ENCODE measurements around the gene RAC2.

The RAC2 gene

DNA sequence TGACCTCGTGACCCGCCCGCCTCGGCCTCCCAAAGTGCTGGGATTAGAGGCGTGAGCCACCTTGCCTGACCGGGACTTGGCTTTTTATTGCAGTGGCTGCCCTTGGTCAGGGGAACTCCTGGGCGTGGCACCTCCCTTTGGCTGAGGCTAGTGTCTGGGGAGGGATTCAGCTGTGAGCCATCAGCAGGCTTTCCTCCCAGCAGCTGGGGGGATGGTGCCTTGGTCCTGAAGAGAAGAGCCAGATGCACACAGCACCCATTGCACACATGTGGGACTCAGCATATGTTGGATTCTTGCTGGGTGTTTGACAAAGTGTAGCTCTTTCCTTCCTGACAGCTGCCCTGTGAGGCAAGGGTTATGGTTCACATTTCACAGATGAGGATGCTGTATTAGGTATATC is 46.7 kb upstream of the RAC2 start:
- Histone ChIP-seq H2AFZ (no peak overlapping the region), H3K27me3 (ENCODE audit: control insufficient read depth, insufficient read depth, low read length) (no peaks in the 10 kb centered on the region), H3K9ac (no peak overlapping the region), H3K4me3 (ENCODE audit: low read depth, low read length) (no peak overlapping the region), H3K9me3 (ENCODE audit: control insufficient read depth, low read length) (no peaks in the 10 kb centered on the region), H3K4me1 (no peaks in the 10 kb centered on the region), H3K27ac (no peak overlapping the region), H3K79me2 (no peaks in the 10 kb centered on the region), H3K4me2 (ENCODE audit: low read length) (no peak overlapping the region), H3K36me3 (ENCODE audit: control insufficient read depth, insufficient read depth, low read length) (no peaks in the 10 kb centered on the region)
- TF ChIP-seq, protein P1, sequence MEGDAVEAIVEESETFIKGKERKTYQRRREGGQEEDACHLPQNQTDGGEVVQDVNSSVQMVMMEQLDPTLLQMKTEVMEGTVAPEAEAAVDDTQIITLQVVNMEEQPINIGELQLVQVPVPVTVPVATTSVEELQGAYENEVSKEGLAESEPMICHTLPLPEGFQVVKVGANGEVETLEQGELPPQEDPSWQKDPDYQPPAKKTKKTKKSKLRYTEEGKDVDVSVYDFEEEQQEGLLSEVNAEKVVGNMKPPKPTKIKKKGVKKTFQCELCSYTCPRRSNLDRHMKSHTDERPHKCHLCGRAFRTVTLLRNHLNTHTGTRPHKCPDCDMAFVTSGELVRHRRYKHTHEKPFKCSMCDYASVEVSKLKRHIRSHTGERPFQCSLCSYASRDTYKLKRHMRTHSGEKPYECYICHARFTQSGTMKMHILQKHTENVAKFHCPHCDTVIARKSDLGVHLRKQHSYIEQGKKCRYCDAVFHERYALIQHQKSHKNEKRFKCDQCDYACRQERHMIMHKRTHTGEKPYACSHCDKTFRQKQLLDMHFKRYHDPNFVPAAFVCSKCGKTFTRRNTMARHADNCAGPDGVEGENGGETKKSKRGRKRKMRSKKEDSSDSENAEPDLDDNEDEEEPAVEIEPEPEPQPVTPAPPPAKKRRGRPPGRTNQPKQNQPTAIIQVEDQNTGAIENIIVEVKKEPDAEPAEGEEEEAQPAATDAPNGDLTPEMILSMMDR (IDR thresholded peaks at IDR 0.05): no peak

DNA sequence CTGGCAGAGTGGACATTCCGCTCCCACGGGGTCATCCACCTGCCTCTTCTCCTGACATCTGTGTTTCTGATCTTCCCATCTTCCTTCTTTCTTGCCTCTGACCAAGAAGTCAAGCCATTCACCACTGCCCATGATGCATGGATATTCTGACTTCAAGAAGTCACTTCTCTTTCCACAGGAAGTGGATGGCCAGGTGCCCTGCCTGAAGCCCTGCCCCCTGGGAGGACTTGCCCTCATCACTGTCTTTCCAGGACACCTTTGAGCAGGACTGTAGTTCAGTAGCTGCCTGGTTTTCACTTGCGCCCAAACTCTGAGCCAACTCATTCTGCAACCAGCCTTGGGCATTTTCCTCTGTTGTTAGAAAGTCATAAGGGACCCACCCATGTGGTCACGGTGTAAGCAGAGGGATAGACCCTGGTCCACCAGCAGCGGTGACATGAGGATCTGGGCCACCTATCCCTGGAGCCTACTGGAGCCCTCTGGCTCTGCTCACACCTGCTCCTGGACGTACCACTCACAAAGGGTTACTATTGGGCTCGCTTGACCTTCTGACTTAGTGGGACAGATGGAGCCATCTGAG is 45.2 kb upstream of the RAC2 start:
- TF ChIP-seq, protein P1 (IDR thresholded peaks at IDR 0.05): no peak
- Histone ChIP-seq H3K9ac (no peak overlapping the region), H3K9me3 (ENCODE audit: control insufficient read depth, low read length) (no peaks in the 10 kb centered on the region), H3K27ac (no peak overlapping the region), H3K4me2 (ENCODE audit: low read length) (no peak overlapping the region), H3K4me1 (no peaks in the 10 kb centered on the region), H3K79me2 (no peaks in the 10 kb centered on the region), H2AFZ (no peak overlapping the region), H3K27me3 (ENCODE audit: control insufficient read depth, insufficient read depth, low read length) (no peaks in the 10 kb centered on the region), H3K36me3 (ENCODE audit: control insufficient read depth, insufficient read depth, low read length) (no peaks in the 10 kb centered on the region), H3K4me3 (ENCODE audit: low read depth, low read length) (no peak overlapping the region)

DNA sequence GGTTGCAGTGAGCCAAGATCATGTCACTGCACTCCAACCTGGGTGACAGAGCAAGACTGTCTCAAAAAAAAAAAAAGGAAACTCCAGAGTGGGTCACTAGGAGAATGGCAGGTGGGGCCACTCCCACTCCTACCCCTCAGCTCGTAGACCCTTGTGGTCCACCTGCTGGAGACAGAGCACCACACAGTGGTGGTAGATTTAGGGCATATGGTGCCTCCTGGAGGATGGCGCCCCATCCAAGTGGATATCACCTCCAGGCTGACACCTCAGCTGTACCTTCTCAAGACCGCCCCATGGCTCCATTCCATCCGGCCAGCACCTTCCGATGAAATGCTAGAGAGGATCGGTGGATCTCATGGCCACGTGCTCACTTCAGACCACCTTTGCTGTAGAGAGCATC is 44.5 kb upstream of the RAC2 start:
- H3K4me1 ChIP-seq: no peaks in the 10 kb centered on the region
- no peaks in the 10 kb centered on the region for H3K9me3 ChIP-seq (ENCODE audit: control insufficient read depth, low read length)
- H3K36me3 ChIP-seq (ENCODE audit: control insufficient read depth, insufficient read depth, low read length): no peaks in the 10 kb centered on the region
- H3K79me2 ChIP-seq: no peaks in the 10 kb centered on the region
- H3K4me3 ChIP-seq (ENCODE audit: low read depth, low read length): no peak overlapping the region
- H3K27me3 ChIP-seq (ENCODE audit: control insufficient read depth, insufficient read depth, low read length): no peaks in the 10 kb centered on the region
- H3K9ac ChIP-seq: no peak overlapping the region
- no peak overlapping the region for H3K4me2 ChIP-seq (ENCODE audit: low read length)
- H3K27ac ChIP-seq: no peak overlapping the region
- H2AFZ ChIP-seq: no peak overlapping the region
- TF ChIP-seq, protein P1 (IDR thresholded peaks at IDR 0.05): no peak

DNA sequence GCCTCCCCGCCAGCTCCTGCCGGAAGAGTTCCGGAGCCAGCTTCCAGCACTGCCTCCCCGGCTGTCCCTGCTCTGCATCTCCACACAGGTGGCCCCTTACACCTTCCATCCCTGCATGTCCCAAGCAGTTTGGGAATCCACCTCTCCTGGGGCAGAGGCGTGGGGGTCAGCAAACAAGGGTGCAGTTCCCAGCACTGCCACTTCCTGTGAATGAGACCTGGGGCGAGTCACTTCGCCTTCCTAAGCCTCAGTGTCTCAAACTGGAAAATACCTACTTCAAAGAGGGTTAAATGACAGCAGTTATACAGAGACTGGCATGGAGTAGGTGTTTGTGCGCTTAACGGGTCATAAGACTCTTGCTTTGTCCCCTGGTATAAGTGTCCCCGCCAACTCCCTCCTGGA is 43.5 kb upstream of the RAC2 start:
- H3K27ac ChIP-seq: no peak overlapping the region
- H3K4me3 ChIP-seq (ENCODE audit: low read depth, low read length): no peak overlapping the region
- no peak overlapping the region for H3K9ac ChIP-seq
- H3K79me2 ChIP-seq: no peaks in the 10 kb centered on the region
- H3K27me3 ChIP-seq (ENCODE audit: control insufficient read depth, insufficient read depth, low read length): no peaks in the 10 kb centered on the region
- no peaks in the 10 kb centered on the region for H3K36me3 ChIP-seq (ENCODE audit: control insufficient read depth, insufficient read depth, low read length)
- TF ChIP-seq, protein P1 (IDR thresholded peaks at IDR 0.05): no peak
- no peaks in the 10 kb centered on the region for H3K9me3 ChIP-seq (ENCODE audit: control insufficient read depth, low read length)
- H3K4me2 ChIP-seq (ENCODE audit: low read length): no peak overlapping the region
- H2AFZ ChIP-seq: no peak overlapping the region
- H3K4me1 ChIP-seq: no peaks in the 10 kb centered on the region

DNA sequence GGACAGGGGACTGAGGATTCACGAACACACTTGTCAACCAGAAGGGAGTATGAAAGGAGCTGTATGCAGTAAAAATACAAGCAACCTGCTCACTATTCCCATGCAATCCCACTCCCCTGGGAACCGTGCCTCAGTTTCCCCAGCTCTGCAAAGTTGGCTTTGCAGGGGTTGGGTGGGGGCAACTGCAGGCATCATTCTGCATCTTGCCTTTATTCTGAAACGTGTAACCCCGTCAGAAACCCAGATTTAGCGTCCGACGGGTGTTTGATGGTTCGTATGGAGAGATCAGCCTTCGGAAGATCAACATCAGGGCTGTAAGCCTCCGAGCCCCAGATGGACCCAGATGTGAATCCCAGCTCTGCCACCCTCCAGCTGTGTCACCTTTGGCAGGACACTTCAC is 41.9 kb upstream of the RAC2 start:
- Histone ChIP-seq H3K27ac (no peak overlapping the region), H2AFZ (no peak overlapping the region), H3K4me2 (ENCODE audit: low read length) (no peak overlapping the region), H3K9ac (no peak overlapping the region), H3K4me1 (no peaks in the 10 kb centered on the region), H3K79me2 (no peaks in the 10 kb centered on the region), H3K4me3 (ENCODE audit: low read depth, low read length) (no peak overlapping the region), H3K27me3 (ENCODE audit: control insufficient read depth, insufficient read depth, low read length) (no peaks in the 10 kb centered on the region), H3K9me3 (ENCODE audit: control insufficient read depth, low read length) (no peaks in the 10 kb centered on the region), H3K36me3 (ENCODE audit: control insufficient read depth, insufficient read depth, low read length) (no peaks in the 10 kb centered on the region)
- TF ChIP-seq, protein P1 (IDR thresholded peaks at IDR 0.05): no peak
